GOT3 (cell line): Measurements from ENCODE around the gene COL17A1.

Experiments
- DNase-seq: peaks from one replicate; lab custom pipeline; 2025; ENCODE audit warnings: mixed read lengths; lab: John Stamatoyannopoulos, UW

COL17A1 gene

DNA sequence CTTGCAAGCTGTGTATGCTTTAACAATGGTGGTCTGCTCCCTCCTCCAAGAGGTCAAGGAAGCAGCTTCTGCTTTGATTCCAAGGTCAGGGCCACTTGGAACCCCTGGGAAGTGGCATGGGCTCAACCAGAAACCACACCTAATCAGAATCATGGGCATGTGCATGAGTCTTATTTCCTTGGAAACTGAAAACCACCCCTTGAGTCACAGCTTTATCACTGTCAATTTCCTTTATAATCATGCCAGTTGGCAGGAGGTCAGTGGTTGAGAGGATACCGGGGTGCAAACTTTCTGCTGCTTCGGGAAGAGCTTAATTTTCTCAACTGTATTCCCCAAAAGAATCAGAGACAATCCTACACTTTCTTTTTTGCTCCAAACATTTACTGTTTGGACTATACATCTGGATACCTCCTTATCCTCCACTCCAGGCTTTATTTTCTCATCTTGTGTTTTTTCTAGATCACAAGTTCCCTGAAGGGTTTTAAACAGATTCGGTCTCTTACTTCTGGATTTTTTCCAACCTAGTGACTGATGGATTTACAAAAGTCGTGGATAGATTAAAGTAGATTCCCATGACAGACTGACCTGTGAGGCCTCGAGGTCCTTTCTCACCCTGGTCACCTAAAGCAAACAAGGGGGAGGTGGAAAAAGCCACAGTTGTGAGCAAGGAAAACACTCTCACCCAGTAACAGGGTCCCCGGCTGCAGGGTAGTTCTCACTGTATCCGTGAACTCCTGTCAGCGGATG lies 36.0 kb downstream of the COL17A1 start:
- DNase-seq: no peak

GRCh38 chr10:104046651-104047050 lies 39.0 kb downstream of the COL17A1 start:
- DNase-seq: no peak

DNA sequence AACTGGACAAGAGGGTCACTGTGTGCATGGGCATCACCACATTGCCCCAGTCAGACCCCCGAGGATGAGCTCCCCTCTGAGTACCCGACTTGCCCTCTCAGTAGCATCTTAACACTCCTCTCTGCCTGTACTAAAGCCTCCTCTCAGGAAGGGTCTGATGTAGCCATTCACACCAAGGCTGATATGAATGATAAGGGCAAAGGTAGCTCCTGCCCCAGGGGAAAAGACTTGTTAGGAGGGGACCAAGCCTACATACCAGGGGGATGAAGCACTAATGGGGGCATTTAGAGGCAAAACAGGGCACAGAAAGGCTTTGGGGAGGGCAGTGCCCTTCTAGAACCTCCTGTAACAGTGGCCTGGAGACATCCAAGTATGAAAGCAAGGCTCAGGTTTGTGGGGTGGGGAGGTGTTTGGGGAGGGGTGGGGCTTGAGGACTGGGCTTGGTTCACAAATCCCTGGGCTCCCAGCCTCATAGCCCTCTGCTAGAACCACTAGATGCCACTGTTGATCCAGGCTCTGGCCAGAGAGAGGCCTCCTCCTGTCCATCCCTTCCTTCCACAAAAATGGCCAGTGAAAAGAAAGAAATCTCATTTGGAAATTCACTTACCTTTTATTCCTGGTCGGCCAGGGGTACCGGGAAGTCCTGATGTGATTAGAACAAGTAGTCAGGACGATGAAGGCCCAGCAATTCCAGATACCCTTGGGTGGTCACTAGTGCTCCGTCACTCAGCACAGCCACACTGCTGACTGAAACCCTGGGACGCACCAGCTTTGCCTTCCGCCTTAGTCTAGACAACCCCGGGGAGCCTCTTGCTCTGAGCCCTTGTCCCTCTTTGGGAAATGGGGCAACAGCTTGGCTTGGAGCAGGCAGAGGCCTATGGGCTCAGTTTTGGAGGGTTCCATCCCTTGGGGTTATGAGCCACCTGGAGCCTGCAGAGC lies 40.3 kb downstream of the COL17A1 start:
- no peak for DNase-seq

GRCh38 chr10:104043854-104044253 lies 41.8 kb downstream of the COL17A1 start:
- no peak for DNase-seq

DNA sequence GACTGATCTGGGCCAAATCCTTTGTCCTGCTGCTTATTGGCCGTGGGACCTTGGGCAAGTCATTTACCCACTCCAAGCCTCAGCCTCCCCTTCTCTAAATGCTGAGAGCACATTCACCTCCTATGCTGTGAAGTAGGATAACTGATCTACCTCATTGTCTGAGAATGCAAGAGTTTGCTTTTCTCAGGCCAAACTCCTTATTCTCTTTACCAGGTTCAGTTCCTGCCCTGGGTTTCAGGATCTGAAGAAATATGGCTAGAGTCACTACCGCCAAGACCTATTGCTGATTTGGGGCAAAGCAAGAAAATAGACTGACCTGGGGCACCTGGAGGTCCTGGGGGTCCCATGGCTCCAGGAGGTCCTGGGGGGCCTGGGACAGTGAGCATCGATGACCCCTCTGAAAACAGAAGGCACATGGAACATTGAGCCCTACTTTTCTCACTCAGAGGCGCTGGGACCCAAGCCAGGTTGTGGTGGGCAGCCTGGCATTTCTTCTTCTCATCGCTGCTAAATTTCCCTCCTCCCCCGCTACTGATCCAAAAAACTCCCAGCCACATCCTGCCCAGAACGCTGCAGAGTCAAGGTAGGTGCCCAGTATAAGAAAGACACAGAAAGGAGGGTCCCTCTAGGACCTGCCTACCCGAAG lies 42.4 kb downstream of the COL17A1 start:
- no peak for DNase-seq

DNA sequence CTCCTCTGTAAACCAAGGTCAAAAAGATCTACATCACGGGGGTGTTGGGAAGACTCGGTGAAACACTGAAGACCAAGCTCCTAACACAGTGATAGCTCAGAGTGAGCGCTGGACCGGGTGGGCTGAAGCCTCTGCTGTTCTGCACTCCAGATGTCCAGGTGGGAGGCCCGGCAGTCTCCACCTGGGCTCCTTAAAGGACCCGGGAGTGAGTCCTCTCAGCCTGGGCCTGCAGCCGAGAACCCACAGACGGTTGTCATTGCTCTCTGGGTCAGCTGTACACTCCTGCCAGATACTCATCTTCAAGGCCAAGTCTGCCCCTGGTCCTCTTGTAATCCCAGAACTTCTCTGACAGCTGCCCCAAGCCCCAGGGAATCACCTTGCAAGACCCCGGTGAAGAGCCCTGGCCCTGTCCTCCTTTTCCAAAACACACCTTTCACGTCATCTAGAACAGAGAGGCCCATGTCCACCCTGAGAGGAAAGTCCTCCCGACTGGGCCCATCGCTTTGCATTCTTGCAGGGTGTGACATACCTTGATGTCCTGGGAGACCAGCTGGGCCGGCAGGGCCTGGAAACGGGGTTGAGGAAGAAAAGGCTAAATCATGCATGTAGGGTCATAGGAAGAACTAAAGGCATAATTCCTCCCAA lies 43.7 kb downstream of the COL17A1 start:
- no peak for DNase-seq

- DNase-seq: no peak
Measured at GRCh38 chr10:104040862-104041789, 44.6 kb downstream of the COL17A1 start.

DNA sequence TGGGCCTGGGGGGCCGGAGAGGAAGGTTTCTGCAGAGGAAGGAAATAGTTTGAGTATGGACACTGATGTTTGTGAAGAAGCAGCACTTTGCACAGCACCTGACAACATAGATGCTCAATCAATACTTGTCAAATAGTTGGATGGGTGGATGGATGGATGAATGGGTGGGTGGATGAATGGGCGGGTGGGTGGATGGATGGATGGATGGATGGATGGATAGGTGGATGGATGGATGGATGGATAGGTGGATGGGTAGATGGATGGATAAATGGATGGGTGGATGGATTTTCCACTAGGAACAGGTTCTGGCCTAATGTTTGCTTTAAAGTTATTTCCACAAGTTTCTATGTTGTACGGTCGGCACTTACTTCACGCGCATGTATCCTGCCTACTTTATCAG lies 45.3 kb downstream of the COL17A1 start:
- no peak for DNase-seq

DNA sequence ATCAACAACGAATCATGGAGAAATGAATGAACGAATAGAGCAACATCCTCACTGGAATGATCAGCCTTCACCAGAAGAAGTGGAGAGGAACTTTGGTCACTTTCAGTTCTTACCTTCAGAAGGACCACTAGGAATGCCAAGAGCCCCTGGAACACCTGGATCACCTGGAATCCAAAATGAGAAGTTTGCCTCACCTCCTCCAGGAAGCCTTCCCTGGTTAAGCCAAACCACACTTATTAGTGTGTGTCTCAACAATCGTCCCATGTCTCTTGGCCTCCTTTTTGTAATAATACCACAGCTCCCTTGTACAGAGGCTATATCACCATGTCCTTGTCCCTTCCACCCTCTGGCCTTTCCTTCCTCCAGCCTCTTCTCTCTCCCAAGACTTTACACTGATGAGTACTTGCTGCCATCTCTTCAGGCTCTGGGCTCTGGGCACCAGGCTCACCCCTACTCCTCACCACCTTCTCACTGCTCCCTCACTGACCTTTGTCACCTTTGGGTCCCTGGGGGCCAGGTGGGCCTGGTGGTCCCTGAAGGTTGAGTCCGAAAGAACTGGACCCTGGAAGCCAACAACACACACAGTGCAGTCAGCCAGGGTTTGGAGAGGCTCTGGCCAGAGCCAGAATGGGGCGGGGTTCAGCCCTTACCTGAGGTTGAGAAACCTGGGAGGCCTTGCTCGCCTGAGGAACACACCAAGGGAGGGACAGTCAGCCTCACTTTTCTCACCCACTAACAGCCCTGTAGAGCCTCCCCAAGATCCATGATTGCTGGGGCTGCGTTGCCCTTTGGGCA lies 46.5 kb downstream of the COL17A1 start:
- DNase-seq: no peak

- DNase-seq: no peak
Measured at GRCh38 chr10:104038537-104038936, 47.1 kb downstream of the COL17A1 start.

- no peak for DNase-seq
Measured at GRCh38 chr10:104037261-104037951, 48.3 kb downstream of the COL17A1 start.

DNA sequence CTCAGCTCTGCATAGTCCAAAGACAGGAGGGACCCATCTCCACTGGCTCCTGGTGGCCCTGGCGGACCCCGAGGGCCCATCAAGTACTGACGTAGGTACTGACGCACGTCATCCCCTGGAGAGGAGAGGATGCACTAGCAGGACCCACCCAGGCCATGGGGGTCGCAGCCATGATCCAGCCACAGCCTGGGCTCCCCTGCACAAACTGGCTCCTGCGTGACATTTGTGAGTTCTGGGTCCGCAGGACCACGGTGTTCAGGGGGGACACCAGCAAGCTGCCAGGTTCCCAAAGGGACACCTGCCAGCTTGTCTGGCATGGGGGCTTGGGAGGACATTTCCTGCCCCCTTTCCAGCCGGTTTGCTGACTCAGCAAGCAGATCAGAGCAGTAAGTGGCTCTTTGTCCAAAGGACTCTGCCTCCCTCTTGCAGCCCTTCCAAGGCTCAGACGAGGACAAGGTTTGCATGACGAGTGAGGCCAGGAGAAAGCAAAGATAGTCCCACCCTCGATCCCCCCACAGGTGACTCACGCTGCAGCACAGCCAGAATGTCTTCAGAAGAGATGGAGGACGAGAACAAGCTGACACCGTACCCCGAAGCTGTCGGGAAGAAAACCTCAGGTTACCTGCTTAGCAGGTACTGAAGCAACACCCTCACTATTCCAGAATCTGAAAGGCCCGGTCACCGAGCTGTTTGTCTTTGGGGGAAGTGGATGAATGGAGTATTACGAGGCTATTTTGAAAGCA lies 49.0 kb downstream of the COL17A1 start:
- DNase-seq: no peak

DNA sequence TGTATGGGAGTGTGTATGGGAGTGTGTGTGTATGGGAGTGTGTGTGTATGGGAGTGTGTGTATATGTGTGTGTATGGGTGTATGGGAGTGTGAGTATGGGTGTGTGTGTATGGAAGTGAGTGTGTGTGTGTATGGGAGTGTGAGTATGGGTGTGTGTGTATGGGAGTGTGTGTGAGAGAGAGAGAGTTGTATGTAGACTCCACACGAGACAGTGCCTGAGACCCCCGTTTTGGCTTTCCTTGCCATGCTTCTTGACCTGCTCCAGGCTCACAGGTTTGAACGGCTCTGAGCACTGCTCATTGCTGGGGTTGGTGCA lies 49.7 kb downstream of the COL17A1 start:
- no peak for DNase-seq

- no peak for DNase-seq
Measured at GRCh38 chr10:104035194-104036068, 50.2 kb downstream of the COL17A1 start.

GRCh38 chr10:104034401-104035193 lies 51.1 kb downstream of the COL17A1 start:
- no peak for DNase-seq

- DNase-seq: no peak
Measured at GRCh38 chr10:104033966-104034365, 51.7 kb downstream of the COL17A1 start.

GRCh38 chr10:104033401-104033930 lies 52.2 kb downstream of the COL17A1 start:
- DNase-seq: no peak
